K562 (cell line): ENCODE data around the gene PTTG1IP. TPM values are rescaled to one million over a fixed set of nuclear protein-coding genes. Genes with fewer than 3 reads are reported as not detected.

Experiments
- COPS2 ChIP-seq: fragments of 450-650 bp; conservative IDR thresholded peaks from 2 replicates; pipeline ENCODE4 v1.6.1; 2016; ENCODE audit warnings: mild to moderate bottlenecking, moderate library complexity
- FOS ChIP-seq: IDR thresholded peaks from 3 replicates; pipeline ENCODE4 v1.6.1; 2011; ENCODE audit not compliant: insufficient read length; ENCODE audit errors: extremely low read depth
- MEIS2 ChIP-seq: fragments of 450-650 bp; IDR thresholded peaks from 2 replicates; pipeline ENCODE4 v1.6.1; 2014; ENCODE audit warnings: mild to moderate bottlenecking; ENCODE audit not compliant: partially characterized antibody
- PCBP1 ChIP-seq: fragments of 200-400 bp; formaldehyde crosslinking; IDR thresholded peaks from 2 replicates; pipeline ENCODE4 v1.6.1; 2018; ENCODE audit warnings: mild to moderate bottlenecking, low read depth, low read length; ENCODE audit not compliant: poor library complexity, severe bottlenecking
- SAP30 ChIP-seq: fragments of 200-600 bp; sonication (generic); IDR thresholded peaks from 2 replicates; pipeline ENCODE4 v1.6.1; 2012; ENCODE audit warnings: borderline replicate concordance, low read depth, mild to moderate bottlenecking, moderate library complexity, low read length, control low read depth, inconsistent platforms; ENCODE audit not compliant: insufficient read depth, poor library complexity, severe bottlenecking
- TAF15 ChIP-seq: fragments of 200-400 bp; formaldehyde crosslinking; IDR thresholded peaks from 2 replicates; pipeline ENCODE4 v1.6.1; 2017; ENCODE audit warnings: mild to moderate bottlenecking, low read depth, low read length, moderate library complexity
- ZFP30 ChIP-seq: fragments of 250-450 bp; sonication (Bioruptor Pico); IDR thresholded peaks from 2 replicates; pipeline ENCODE4 v1.8.0; 2022; ENCODE audit warnings: moderate library complexity, mild to moderate bottlenecking, inconsistent platforms, borderline replicate concordance
- ZNF165 ChIP-seq: fragments of 250-450 bp; sonication (Bioruptor Pico); IDR thresholded peaks from 2 replicates; pipeline ENCODE4 v1.4.0; 2020; ENCODE audit warnings: borderline replicate concordance
- ZNF224 ChIP-seq: sonication (generic); formaldehyde crosslinking; IDR thresholded peaks from 2 replicates; pipeline ENCODE4 v1.8.0; 2022; ENCODE audit warnings: mild to moderate bottlenecking, missing genetic modification reagents
- ZNF551 ChIP-seq: fragments of 250-450 bp; sonication (Bioruptor Pico); IDR thresholded peaks from 2 replicates; pipeline ENCODE4 v1.5.0; 2021; ENCODE audit warnings: mild to moderate bottlenecking, moderate library complexity
- ZNF583 ChIP-seq: fragments of 250-450 bp; sonication (Bioruptor Pico); IDR thresholded peaks from 2 replicates; pipeline ENCODE4 v1.4.0; 2020
- polyA plus RNA-seq, 8 experiments: library from polyadenylated mRNA; depleted of rRNA in 4 of 8; stranded (reverse) in 5 of 8; unstranded in 3 of 8; fragments of >200 nt; fragmentation: Nextera tagmentation in 2 of 8; fragmentation: Illumina TruSeq in 1 of 8; extraction: Ambion mirVana in 2 of 8; extraction: Trizol in 1 of 8; gene quantifications; 2 replicates each; pipeline versions ENCODE4 v1.2.1 to v1.2.3, GENCODE V29; 2011 to 2014; ENCODE audit warnings: inconsistent platforms in 1 of 8, missing spikeins in 1 of 8
- total RNA-seq, 7 experiments: library from RNA; depleted of rRNA in 6 of 7; stranded (reverse); fragments of >200 nt in 6 of 7; fragmentation: Illumina TruSeq in 2 of 7; extraction: Trizol in 2 of 7; gene quantifications; 2 replicates each; pipeline versions ENCODE4 v1.2.1 to v1.2.3, GENCODE V29; 2011 to 2021; ENCODE audit warnings: low replicate concordance in 1 of 7
- TF ChIP-seq, protein P1 (sequence below): fragments of 450-650 bp; IDR thresholded peaks from 2 replicates; pipeline ENCODE4 v1.6.1; 2018; ENCODE audit not compliant: partially characterized antibody
- TF ChIP-seq, protein P2 (sequence below): fragments of 450-650 bp; conservative IDR thresholded peaks from 2 replicates; pipeline ENCODE4 v1.6.1; 2016; ENCODE audit warnings: missing genetic modification characterization, low read depth, mild to moderate bottlenecking, missing compliant biosample characterization, moderate library complexity
- TF ChIP-seq, protein P3 (sequence below): fragments of 200-800 bp; sonication (Bioruptor generic); IDR thresholded peaks from 2 replicates; pipeline ENCODE4 v1.6.1; 2017; ENCODE audit warnings: missing genetic modification characterization, missing compliant biosample characterization
- TF ChIP-seq, protein P4 (sequence below): fragments of 150-350 bp; conservative IDR thresholded peaks from 2 replicates; pipeline ENCODE4 v1.6.1; 2014; ENCODE audit warnings: low read length

The PTTG1IP gene
- total and polyA plus RNA-seq, 9 of the 15 experiments (the other 6 are each of a cell fraction or from before 2014, with no cell fraction given): 5.0 to 99.3 (median 82.4) TPM

DNA sequence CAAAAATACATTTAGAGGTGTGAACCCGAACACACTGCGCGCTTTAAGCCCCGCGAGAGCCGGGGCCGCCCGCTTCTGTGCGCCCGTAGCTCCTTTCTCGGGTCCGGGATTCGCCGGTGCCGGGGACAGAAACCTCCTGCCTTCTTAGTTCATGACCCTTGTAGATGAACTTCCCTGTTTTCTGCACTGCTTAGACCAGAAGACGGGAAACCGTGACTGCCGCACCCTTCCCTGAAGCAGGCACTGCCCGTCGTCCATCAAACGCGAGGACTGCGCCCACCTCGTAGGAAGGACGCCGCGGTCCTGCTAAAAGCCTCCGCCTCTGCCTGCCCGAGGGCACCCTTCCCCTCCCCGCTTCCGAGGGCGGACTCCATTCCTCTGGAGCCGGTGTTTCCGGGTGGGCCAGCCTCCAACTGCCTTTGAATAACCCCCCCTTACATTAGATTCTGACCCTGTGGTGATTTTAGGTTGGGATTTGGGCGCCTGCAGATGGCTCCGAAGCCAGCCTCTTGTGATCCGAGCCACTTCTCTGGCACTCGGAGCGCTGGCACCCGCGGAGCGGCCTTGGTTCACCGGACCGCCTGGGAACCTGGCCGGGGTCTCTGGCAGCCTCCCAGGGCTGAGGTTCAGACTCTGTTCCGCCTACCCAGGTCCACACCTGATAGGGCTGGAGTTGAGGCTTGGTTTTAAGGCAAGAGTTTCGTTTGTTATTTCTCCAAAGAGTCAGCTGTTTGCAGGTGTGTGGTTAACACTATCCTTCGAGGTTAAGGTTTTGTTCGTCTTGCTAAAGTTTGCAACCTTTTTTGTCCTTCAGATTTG lies 1.2 kb upstream of the PTTG1IP start (continued):
- TF ChIP-seq, protein P1, sequence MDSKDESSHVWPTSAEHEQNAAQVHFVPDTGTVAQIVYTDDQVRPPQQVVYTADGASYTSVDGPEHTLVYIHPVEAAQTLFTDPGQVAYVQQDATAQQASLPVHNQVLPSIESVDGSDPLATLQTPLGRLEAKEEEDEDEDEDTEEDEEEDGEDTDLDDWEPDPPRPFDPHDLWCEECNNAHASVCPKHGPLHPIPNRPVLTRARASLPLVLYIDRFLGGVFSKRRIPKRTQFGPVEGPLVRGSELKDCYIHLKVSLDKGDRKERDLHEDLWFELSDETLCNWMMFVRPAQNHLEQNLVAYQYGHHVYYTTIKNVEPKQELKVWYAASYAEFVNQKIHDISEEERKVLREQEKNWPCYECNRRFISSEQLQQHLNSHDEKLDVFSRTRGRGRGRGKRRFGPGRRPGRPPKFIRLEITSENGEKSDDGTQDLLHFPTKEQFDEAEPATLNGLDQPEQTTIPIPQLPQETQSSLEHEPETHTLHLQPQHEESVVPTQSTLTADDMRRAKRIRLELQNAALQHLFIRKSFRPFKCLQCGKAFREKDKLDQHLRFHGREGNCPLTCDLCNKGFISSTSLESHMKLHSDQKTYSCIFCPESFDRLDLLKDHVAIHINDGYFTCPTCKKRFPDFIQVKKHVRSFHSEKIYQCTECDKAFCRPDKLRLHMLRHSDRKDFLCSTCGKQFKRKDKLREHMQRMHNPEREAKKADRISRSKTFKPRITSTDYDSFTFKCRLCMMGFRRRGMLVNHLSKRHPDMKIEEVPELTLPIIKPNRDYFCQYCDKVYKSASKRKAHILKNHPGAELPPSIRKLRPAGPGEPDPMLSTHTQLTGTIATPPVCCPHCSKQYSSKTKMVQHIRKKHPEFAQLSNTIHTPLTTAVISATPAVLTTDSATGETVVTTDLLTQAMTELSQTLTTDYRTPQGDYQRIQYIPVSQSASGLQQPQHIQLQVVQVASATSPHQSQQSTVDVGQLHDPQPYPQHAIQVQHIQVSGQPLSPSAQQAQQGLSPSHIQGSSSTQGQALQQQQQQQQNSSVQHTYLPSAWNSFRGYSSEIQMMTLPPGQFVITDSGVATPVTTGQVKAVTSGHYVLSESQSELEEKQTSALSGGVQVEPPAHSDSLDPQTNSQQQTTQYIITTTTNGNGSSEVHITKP: no peak
- no peak for TF ChIP-seq TAF15
- TF ChIP-seq MEIS2: peak; percentile 66
- no peak for TF ChIP-seq ZNF551 (CRISPR knock-in tag)
- TF ChIP-seq, protein P2, sequence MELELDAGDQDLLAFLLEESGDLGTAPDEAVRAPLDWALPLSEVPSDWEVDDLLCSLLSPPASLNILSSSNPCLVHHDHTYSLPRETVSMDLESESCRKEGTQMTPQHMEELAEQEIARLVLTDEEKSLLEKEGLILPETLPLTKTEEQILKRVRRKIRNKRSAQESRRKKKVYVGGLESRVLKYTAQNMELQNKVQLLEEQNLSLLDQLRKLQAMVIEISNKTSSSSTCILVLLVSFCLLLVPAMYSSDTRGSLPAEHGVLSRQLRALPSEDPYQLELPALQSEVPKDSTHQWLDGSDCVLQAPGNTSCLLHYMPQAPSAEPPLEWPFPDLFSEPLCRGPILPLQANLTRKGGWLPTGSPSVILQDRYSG (tag): 0 out of 2 replicates have a peak, but pooled peaks have one; percentile 19
- TF ChIP-seq, protein P3, sequence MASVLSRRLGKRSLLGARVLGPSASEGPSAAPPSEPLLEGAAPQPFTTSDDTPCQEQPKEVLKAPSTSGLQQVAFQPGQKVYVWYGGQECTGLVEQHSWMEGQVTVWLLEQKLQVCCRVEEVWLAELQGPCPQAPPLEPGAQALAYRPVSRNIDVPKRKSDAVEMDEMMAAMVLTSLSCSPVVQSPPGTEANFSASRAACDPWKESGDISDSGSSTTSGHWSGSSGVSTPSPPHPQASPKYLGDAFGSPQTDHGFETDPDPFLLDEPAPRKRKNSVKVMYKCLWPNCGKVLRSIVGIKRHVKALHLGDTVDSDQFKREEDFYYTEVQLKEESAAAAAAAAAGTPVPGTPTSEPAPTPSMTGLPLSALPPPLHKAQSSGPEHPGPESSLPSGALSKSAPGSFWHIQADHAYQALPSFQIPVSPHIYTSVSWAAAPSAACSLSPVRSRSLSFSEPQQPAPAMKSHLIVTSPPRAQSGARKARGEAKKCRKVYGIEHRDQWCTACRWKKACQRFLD: no peak
- TF ChIP-seq ZFP30: no peak
- TF ChIP-seq FOS: no peak
- no peak for TF ChIP-seq ZNF165
- no peak for TF ChIP-seq SAP30
- TF ChIP-seq COPS2: no peak
- 0 out of 2 replicates have a peak, but pooled peaks have one; percentile 4 for TF ChIP-seq ZNF583 (CRISPR knock-in tag)
- TF ChIP-seq ZNF224: no peak
- no peak for TF ChIP-seq PCBP1
- TF ChIP-seq, protein P4, sequence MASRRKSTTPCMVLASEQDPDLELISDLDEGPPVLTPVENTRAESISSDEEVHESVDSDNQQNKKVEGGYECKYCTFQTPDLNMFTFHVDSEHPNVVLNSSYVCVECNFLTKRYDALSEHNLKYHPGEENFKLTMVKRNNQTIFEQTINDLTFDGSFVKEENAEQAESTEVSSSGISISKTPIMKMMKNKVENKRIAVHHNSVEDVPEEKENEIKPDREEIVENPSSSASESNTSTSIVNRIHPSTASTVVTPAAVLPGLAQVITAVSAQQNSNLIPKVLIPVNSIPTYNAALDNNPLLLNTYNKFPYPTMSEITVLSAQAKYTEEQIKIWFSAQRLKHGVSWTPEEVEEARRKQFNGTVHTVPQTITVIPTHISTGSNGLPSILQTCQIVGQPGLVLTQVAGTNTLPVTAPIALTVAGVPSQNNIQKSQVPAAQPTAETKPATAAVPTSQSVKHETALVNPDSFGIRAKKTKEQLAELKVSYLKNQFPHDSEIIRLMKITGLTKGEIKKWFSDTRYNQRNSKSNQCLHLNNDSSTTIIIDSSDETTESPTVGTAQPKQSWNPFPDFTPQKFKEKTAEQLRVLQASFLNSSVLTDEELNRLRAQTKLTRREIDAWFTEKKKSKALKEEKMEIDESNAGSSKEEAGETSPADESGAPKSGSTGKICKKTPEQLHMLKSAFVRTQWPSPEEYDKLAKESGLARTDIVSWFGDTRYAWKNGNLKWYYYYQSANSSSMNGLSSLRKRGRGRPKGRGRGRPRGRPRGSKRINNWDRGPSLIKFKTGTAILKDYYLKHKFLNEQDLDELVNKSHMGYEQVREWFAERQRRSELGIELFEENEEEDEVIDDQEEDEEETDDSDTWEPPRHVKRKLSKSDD: no peak
